D721Med (cell line): Measurements from ENCODE around the gene USF2.

Source experiments
- DNase-seq: peaks from one replicate; pipeline ENCODE4 v3.0.0; 2011; ENCODE audit warnings: low spot score; ENCODE audit not compliant: insufficient read length
- FAIRE-seq: peaks from 2 replicates; lab custom pipeline; 2011; peaks lifted over from hg19 to GRCh38; lab: Jason Lieb, UNC
- TF ChIP-seq, protein P1 (sequence below): IDR thresholded peaks from 2 replicates; pipeline ENCODE4 v1.5.1; 2012; ENCODE audit warnings: mild to moderate bottlenecking, control low read depth; ENCODE audit not compliant: insufficient read depth; ENCODE audit errors: missing control alignments

Gene USF2

DNA sequence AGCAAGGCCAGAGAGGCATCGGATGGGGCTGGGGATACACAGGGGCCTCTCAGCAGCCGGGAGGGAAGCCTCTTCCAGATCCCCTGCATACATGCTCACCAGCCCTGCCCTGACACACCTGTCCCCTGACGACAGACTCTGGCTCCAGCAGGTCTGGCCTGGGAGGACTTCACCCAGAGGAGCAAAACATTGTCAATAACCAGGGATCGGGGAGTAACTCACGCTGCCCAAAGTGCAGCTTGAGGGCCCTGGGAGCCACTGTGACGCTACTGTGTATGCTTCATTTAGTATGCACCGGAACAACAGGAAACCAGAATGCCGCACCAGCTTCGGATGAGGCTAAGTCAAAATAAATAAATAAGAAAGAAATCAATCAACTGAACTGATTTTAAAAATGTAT is 47.8 kb downstream of the USF2 start:
- DNase-seq (no peak), FAIRE-seq (no peak)

DNA sequence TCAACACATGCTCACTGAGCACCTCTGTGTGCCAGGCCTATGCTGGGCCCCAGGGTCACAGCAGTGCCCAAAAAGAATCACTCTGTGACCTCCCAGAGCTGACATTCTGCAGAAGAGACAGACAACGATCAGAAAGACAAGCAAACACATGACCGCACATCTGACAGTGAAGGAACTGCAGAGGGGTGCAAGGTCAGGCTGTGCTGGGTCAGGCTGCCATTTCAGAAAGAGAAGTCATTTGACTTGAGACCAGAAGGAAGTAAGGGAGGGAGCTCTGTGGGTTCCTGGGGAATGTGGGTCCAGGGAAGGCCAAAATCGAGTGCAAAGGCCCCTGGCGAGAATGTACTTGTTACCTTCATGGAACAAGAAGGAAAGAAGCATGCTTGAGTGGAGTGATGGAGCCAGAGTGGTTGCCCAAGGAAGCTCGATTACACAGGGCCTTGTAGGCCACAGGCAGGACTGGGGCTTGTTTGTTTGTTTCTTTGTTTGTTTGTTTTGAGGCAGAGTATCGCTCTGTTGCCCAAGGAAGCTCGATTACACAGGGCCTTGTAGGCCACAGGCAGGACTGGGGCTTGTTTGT is 48.8 kb downstream of the USF2 start:
- DNase-seq (no peak), FAIRE-seq (no peak)
- TF ChIP-seq, protein P1, sequence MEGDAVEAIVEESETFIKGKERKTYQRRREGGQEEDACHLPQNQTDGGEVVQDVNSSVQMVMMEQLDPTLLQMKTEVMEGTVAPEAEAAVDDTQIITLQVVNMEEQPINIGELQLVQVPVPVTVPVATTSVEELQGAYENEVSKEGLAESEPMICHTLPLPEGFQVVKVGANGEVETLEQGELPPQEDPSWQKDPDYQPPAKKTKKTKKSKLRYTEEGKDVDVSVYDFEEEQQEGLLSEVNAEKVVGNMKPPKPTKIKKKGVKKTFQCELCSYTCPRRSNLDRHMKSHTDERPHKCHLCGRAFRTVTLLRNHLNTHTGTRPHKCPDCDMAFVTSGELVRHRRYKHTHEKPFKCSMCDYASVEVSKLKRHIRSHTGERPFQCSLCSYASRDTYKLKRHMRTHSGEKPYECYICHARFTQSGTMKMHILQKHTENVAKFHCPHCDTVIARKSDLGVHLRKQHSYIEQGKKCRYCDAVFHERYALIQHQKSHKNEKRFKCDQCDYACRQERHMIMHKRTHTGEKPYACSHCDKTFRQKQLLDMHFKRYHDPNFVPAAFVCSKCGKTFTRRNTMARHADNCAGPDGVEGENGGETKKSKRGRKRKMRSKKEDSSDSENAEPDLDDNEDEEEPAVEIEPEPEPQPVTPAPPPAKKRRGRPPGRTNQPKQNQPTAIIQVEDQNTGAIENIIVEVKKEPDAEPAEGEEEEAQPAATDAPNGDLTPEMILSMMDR, result no peak

More for the DNA sequence above, 47.8 kb downstream of the USF2 start:
- TF ChIP-seq, protein P1, result no peak

DNA sequence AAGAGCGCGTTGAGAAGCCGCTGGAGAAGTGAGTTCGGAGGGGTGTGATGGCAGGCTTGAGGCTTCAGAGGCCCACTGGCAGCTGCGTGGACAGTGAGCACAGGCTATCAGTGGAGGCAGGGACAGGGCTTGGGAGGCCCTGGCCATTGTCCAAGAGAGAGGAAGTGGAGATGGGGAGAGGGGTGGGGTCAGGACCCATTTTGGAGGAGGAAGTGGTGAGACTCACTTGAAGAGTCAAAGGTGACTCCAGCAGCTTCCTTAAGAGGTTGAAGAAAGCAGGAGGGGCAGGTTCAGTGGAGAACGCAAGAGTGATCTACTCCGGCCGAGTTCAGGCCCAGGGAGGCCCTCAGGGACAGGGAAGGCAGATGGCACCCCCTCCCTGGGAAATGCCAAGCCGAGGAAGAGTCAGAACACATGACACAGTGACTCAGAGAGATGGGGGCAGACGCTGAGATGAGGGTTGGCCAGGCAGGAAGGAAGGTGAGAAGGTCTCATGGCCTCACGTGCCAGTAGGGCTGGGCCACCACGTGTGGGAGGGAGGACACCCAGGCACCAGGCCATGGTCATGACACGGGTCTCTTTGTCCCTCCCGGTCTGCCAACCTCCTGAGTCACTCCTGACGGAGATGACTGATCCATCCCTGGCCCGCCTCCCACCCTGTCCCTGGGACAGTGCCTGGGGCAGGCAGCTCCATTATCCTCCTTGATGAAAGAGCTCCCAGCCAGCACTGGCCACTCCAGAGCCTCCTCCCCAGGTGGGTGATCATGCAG is 50.1 kb downstream of the USF2 start:
- FAIRE-seq (no peak), DNase-seq (no peak)
- TF ChIP-seq, protein P1, result no peak

DNA sequence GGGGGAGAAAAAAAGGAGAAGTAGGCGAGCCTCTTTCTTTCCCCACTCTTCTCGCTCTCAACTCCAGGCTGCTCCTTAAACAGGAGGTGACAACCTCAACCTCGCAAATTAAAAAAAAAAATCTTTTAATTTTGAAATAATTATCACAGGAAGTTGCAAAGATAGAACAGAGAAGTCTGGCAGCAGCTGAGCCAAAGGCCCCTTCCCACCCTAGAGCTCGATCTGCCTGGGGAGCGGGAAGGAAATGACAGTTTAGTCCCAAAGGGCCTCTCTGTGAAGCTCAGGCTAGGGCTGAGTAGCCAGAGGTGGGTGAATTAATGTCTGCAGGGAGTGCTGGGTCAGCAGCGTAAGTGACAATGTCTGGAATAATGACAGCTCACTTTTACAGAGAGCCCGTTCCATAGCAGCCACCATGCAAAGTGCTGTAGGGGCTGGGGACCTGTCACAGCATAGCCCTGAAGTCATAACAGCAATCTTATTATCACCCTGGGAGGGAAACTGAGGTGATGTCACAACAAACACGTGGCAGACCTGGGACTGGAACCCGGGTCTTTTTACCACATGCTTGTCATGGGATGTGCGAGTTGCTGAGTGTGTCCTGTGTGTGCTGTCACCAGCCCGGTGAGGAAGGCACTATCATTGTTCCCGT is 51.4 kb downstream of the USF2 start:
- TF ChIP-seq, protein P1, result no peak
- DNase-seq (no peak), FAIRE-seq (no peak)

DNA sequence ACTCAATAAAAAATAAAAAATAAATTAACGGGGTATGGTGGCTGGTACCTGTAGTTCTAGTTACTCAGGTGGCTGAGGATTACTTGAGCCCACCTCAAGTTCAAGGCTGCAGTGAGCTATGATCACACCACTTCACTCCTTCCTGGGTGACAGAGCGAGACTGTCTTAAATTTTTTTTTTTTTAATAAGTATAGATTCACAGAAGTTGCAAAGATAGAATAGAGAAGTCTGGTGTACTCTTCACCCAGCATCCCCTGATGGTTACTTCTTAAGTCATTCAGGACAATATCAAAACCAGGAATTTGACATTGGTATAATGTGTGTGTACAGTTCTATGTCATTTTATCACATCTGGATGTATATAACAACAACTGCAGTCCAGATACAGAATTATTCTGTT is 52.5 kb downstream of the USF2 start:
- FAIRE-seq (no peak), DNase-seq (no peak)
- TF ChIP-seq, protein P1, result no peak

DNA sequence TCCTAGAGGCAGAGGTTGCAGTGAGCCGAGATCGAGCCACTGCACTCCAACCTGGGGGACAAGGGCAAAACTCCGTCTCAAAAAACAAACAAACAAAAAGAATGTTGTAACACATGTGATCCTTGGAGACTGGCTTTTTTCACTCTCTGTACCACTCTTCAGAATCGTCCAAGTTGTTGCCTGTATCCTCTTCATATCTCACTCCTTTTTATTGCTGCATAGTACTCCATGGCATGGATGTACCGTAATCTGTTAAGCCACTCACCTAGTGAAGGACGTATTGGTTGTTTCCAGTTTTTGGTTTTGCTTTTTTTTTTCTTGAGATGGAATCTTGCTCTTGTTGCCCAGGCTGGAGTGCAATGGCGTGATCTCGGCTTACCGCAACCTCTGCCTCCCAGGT is 53.3 kb downstream of the USF2 start:
- no peak for FAIRE-seq

More for the DNA sequence above, 53.3 kb downstream of the USF2 start:
- TF ChIP-seq, protein P1, result no peak
- no peak for DNase-seq
